ENCODE data around the gene CLEC16A. TPM values are rescaled to one million over a fixed set of nuclear protein-coding genes. Genes with fewer than 3 reads are reported as not detected.
A peak's percentile ranks its signal among the peaks of the same experiment; 100 is the strongest.

CLEC16A gene
- total RNA-seq, 2 experiments from 2014 or later = 31.1 to 34.1 TPM

DNA sequence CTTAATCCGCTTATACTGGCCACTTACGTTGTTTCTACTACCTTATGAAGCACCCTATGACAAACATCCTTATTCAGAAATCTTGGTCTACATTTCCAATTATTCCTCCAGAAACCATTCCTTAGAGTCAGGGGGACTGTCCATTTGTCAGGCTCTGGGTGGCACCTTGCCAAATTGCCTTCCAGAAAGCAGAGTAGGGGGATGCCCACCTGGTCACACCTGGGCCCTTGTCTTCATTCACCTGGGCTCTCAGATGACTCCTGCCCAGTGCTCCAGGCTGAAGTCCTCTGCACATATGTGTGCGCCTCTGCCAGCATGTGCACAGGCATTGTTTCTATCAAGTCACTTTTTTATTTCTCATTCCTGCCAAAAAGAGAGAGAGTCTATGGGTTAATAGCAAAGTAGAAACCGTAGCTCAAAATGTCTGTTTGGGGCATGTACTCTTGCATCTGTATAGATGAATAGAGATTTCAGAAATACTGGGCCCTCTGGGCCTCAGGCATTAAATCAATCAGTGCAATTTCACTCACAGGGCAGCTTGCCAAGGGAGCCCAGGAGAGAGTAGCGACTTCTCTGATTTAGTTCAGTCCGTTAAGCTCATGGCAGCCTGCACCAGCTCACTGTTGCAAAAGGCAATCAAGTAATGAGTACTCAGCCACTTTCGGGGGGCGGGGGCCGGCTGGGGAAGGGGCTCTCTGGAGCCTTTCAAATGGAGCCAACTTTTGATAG lies 207.0 kb downstream of the CLEC16A start:
- Mint-ChIP-seq H3K36me3 (peaks cover 37% of the 10 kb centered on the region), H3K27ac (no peak overlapping the region), H3K4me3 (no peak overlapping the region), H3K27me3 (no peaks in the 10 kb centered on the region), H3K4me1 (peaks cover 46% of the 10 kb centered on the region), H3K9me3 (no peaks in the 10 kb centered on the region)
- no peak for ATAC-seq (ENCODE audit: low read depth)
- no peak for DNase-seq
- POLR2A ChIA-PET = interaction anchor here (0.8 to 1.7 kb wide), 4 partner anchors 9 to 105 kb away, joined by 3 to 8 read pairs (median 4); partner anchors contain the start of gene SOCS1

- H3K4me1 Mint-ChIP-seq = peaks cover 49% of the 10 kb centered on the region
- ATAC-seq (ENCODE audit: low read depth) (no peak), DNase-seq (no peak)
- POLR2A ChIA-PET = interaction anchor here (0.8 to 1.7 kb wide), 4 partner anchors 9 to 104 kb away, joined by 3 to 8 read pairs (median 4); partner anchors contain the start of gene SOCS1
- peaks cover 33% of the 10 kb centered on the region for H3K36me3 Mint-ChIP-seq
- no peaks in the 10 kb centered on the region for H3K27me3 Mint-ChIP-seq
- H3K27ac Mint-ChIP-seq = no peak overlapping the region
- no peak overlapping the region for H3K4me3 Mint-ChIP-seq
- no peaks in the 10 kb centered on the region for H3K9me3 Mint-ChIP-seq
Observed at GRCh38 chr16:11151885-11152629, 207.7 kb downstream of the CLEC16A start.

DNA sequence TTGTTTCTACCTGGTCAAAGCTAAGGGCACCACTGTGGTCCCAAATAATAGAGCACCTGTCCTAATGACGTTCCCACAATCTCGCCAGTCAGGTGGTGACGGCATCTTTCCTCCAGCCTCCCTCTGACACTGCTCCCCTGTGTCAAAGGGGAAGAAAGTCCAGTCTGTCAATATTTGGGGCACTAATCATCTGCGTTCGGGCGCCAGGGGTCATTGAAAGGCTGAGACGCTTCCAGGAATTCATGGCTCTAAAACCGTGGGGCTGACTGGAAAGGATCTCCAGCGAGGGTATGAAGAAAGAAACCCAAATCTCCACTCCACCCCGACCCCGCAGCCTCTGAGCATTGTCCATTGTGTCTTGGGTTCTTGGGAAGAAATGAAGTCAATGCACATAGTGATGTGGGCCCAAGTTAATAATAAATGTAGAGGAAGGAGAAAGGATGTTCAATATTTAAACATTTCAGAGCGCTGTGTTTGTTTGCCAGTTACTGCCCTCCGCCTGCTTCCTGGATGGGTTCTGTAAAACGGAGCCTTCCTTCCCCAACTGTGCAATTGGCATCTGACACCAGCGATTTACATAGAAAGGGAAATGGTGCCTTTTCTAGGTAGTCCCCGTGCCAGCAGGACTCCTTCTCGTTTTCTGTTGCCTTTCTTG lies 208.4 kb downstream of the CLEC16A start:
- Mint-ChIP-seq H3K9me3 (no peaks in the 10 kb centered on the region), H3K4me3 (peak overlapping the region; percentile 11), H3K27me3 (no peaks in the 10 kb centered on the region), H3K27ac (peak overlapping the region; percentile 81), H3K4me1 (peaks cover 56% of the 10 kb centered on the region), H3K36me3 (peaks cover 31% of the 10 kb centered on the region)
- ATAC-seq (ENCODE audit: low read depth) (peak; percentile 41), DNase-seq (no peak)
- POLR2A ChIA-PET = interaction anchor here (1.1 to 1.7 kb wide), 4 partner anchors 10 to 103 kb away, joined by 3 to 8 read pairs (median 4); partner anchors contain the start of gene SOCS1

- peaks cover 19% of the 10 kb centered on the region for H3K36me3 Mint-ChIP-seq
- H3K4me1 Mint-ChIP-seq = peaks cover 64% of the 10 kb centered on the region
- no peaks in the 10 kb centered on the region for H3K9me3 Mint-ChIP-seq
- H3K4me3 Mint-ChIP-seq = no peak overlapping the region
- ATAC-seq (ENCODE audit: low read depth) (no peak), DNase-seq (no peak)
- peak overlapping the region; percentile 5 for H3K27ac Mint-ChIP-seq
- no peaks in the 10 kb centered on the region for H3K27me3 Mint-ChIP-seq
- POLR2A ChIA-PET = no interaction called here
Observed at GRCh38 chr16:11155284-11155806, 211.0 kb downstream of the CLEC16A start.

- H3K4me1 Mint-ChIP-seq = peaks cover 70% of the 10 kb centered on the region
Observed at GRCh38 chr16:11156401-11156800, 212.0 kb downstream of the CLEC16A start.

GRCh38 chr16:11157143-11157542 lies 212.8 kb downstream of the CLEC16A start:
- ATAC-seq (ENCODE audit: low read depth) (peak; percentile 38), DNase-seq (no peak)
- no peaks in the 10 kb centered on the region for H3K9me3 Mint-ChIP-seq
- peak overlapping the region; percentile 21 for H3K4me3 Mint-ChIP-seq
- POLR2A ChIA-PET = interaction anchor here (0.8 to 1.2 kb wide), 2 partner anchors 13 to 18 kb away, joined by 3 read pairs; no protein-coding TSS in a partner anchor
- no peaks in the 10 kb centered on the region for H3K27me3 Mint-ChIP-seq
- peaks cover 74% of the 10 kb centered on the region for H3K4me1 Mint-ChIP-seq
- peaks cover 26% of the 10 kb centered on the region for H3K36me3 Mint-ChIP-seq
- peak overlapping the region; percentile 83 for H3K27ac Mint-ChIP-seq

More at GRCh38 chr16:11156401-11156800, 212.0 kb downstream of the CLEC16A start:
- Mint-ChIP-seq H3K4me3 (no peak overlapping the region), H3K36me3 (peaks cover 22% of the 10 kb centered on the region), H3K27ac (peak overlapping the region; percentile 16), H3K27me3 (no peaks in the 10 kb centered on the region), H3K9me3 (no peaks in the 10 kb centered on the region)
- DNase-seq (no peak), ATAC-seq (ENCODE audit: low read depth) (no peak)
- POLR2A ChIA-PET = interaction anchor here (0.8 to 1.2 kb wide), 2 partner anchors 13 to 17 kb away, joined by 3 read pairs; no protein-coding TSS in a partner anchor

DNA sequence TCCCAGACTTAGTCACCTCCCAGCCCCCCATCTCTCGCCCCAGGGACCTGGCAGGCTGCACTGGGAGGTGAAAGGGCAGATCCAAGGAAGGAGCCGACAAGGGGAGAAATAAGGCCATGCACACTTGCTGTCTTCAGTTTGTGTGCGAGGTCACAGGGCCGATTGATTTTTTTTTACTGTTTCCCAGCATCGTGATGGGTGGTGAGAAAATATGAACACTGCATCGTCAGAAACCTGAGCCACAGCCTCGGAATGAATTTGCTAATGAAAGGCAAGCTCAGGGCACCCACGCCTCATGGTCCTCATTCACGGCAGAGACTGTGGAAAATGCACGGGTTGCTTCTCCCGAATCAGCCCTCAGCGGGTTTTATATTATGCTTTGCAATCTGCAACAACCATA lies 213.7 kb downstream of the CLEC16A start:
- ATAC-seq (ENCODE audit: low read depth) = no peak
- DNase-seq = no peak
- H3K9me3 Mint-ChIP-seq = no peaks in the 10 kb centered on the region
- H3K27ac Mint-ChIP-seq = peak overlapping the region; percentile 83
- POLR2A ChIA-PET = interaction anchor here (6.0 kb wide), 1 partner anchor 96 kb away, joined by 50 read pairs; the partner anchor contains the start of gene SOCS1
- H3K27me3 Mint-ChIP-seq = no peaks in the 10 kb centered on the region
- H3K4me1 Mint-ChIP-seq = peaks cover 74% of the 10 kb centered on the region
- no peak overlapping the region for H3K4me3 Mint-ChIP-seq
- H3K36me3 Mint-ChIP-seq = peaks cover 29% of the 10 kb centered on the region

DNA sequence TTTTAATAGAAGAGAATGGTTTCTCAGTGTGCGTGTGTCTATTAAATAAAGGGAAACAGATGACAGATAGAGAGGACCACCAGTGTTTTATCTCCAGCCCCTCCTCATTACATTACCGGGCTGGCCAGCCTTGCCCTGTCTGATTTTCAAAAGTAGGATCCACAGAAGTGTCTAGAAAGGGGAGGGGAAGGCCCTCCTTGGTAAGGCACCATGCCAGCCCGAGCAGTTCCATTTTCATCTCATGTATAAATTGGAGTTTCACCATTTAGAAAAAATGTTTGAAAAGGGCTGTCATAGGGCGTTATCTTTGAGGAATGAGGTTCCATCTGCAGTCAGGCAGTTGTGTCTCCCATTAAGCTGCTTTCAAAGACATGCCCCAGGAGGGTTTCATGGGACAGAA lies 214.9 kb downstream of the CLEC16A start:
- no peak for DNase-seq
- ATAC-seq (ENCODE audit: low read depth) = no peak
- Mint-ChIP-seq H3K27ac (peak overlapping the region; percentile 90), H3K4me3 (no peak overlapping the region), H3K27me3 (no peaks in the 10 kb centered on the region), H3K4me1 (peaks cover 71% of the 10 kb centered on the region), H3K9me3 (no peaks in the 10 kb centered on the region), H3K36me3 (peaks cover 28% of the 10 kb centered on the region)
- POLR2A ChIA-PET = interaction anchor here (0.8 to 6.0 kb wide), 6 partner anchors 18 to 94 kb away, joined by 3 to 50 read pairs (median 4); partner anchors contain the start of gene SOCS1

- POLR2A ChIA-PET = interaction anchor here (0.8 to 6.0 kb wide), 8 partner anchors 20 to 109 kb away, joined by 3 to 50 read pairs (median 5); partner anchors contain the start of gene SOCS1
- no peaks in the 10 kb centered on the region for H3K9me3 Mint-ChIP-seq
- peak overlapping the region; percentile 49 for H3K4me3 Mint-ChIP-seq
- peaks cover 28% of the 10 kb centered on the region for H3K36me3 Mint-ChIP-seq
- H3K27ac Mint-ChIP-seq = peak overlapping the region; percentile 90
- H3K27me3 Mint-ChIP-seq = no peaks in the 10 kb centered on the region
- ATAC-seq (ENCODE audit: low read depth) (peak; percentile 63), DNase-seq (no peak)
- H3K4me1 Mint-ChIP-seq = peaks cover 75% of the 10 kb centered on the region
Observed at GRCh38 chr16:11160676-11161115, 216.3 kb downstream of the CLEC16A start.

DNA sequence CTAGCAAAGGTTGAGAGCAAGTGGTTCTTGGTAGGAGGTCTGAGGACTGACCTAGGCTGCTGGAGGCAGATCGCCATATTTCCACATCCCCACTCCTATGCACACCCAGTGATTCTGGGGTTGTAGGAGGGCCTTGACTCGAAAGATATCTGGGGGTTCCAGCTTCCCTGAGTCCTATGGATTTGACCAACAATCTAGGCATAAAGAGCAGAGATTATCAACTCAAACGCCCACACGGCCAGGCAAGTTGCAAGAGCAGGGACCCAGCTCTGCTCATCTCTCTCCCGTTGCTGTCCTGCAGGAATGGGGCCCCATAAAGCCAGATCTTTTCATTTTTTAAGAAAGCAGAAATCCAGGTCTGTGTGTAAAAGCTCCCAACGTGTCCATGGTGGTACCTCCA lies 217.1 kb downstream of the CLEC16A start:
- no peak for DNase-seq
- peaks cover 29% of the 10 kb centered on the region for H3K36me3 Mint-ChIP-seq
- ATAC-seq (ENCODE audit: low read depth) = no peak
- no peaks in the 10 kb centered on the region for H3K27me3 Mint-ChIP-seq
- H3K9me3 Mint-ChIP-seq = no peaks in the 10 kb centered on the region
- H3K4me1 Mint-ChIP-seq = peaks cover 80% of the 10 kb centered on the region
- POLR2A ChIA-PET = interaction anchor here (0.8 to 6.0 kb wide), 7 partner anchors 21 to 110 kb away, joined by 3 to 50 read pairs (median 5); partner anchors contain the start of gene SOCS1
- H3K27ac Mint-ChIP-seq = peak overlapping the region; percentile 90
- H3K4me3 Mint-ChIP-seq = peak overlapping the region; percentile 49

- H3K27me3 Mint-ChIP-seq = no peaks in the 10 kb centered on the region
- ATAC-seq (ENCODE audit: low read depth) (no peak), DNase-seq (no peak)
- H3K27ac Mint-ChIP-seq = peak overlapping the region; percentile 90
- no peak overlapping the region for H3K4me3 Mint-ChIP-seq
- POLR2A ChIA-PET = interaction anchor here (1.0 to 6.0 kb wide), 6 partner anchors 22 to 110 kb away, joined by 3 to 50 read pairs (median 6); partner anchors contain the start of gene SOCS1
- H3K9me3 Mint-ChIP-seq = no peaks in the 10 kb centered on the region
- peaks cover 31% of the 10 kb centered on the region for H3K36me3 Mint-ChIP-seq
- peaks cover 78% of the 10 kb centered on the region for H3K4me1 Mint-ChIP-seq
Observed at GRCh38 chr16:11161974-11162373, 217.6 kb downstream of the CLEC16A start.

GRCh38 chr16:11162586-11163268 lies 218.4 kb downstream of the CLEC16A start:
- peaks cover 76% of the 10 kb centered on the region for H3K4me1 Mint-ChIP-seq
- DNase-seq (no peak), ATAC-seq (ENCODE audit: low read depth) (no peak)
- peak overlapping the region; percentile 90 for H3K27ac Mint-ChIP-seq
- POLR2A ChIA-PET = interaction anchor here (6.0 kb wide), 1 partner anchor 91 kb away, joined by 50 read pairs; the partner anchor contains the start of gene SOCS1
- peaks cover 38% of the 10 kb centered on the region for H3K36me3 Mint-ChIP-seq
- H3K9me3 Mint-ChIP-seq = no peaks in the 10 kb centered on the region
- H3K27me3 Mint-ChIP-seq = no peaks in the 10 kb centered on the region
- H3K4me3 Mint-ChIP-seq = no peak overlapping the region
